NCI-H345 (cell line): ENCODE data around the gene SPON2.
A peak's percentile ranks its signal among the peaks of the same experiment; 100 is the strongest.
"Not testable (repeated sequence)": the region's sequence is repeated elsewhere in the genome, so short reads cannot be mapped to it uniquely, and the experiment has no call there.

Source experiments
- DNase-seq: peaks from one replicate; lab custom pipeline; 2025; lab: John Stamatoyannopoulos, UW

SPON2 gene

GRCh38 chr4:1151541-1151940 is 20.8 kb downstream of the SPON2 start:
- DNase-seq, result no peak

GRCh38 chr4:1150875-1151274 is 21.5 kb downstream of the SPON2 start:
- no peak for DNase-seq

DNA sequence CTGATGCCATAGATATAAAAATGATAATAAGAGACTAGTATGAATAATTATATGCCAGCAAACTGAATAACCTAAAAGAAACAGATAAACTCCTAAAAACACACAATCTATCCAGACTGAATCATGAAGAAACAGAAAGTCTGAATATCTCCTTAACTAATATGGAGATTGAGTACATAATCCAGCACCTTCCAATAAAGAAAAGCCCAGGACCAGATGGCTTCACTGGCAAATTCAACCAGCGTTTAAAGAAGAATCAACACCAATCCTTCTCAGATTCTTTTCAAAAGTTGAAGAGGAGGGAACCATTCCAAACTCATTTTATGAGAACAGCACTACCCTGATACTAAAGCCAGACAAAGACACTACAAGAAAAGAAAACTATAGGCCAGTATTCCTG is 32.5 kb downstream of the SPON2 start:
- DNase-seq, result no peak

- no peak for DNase-seq
These were observed 34.5 kb downstream of the SPON2 start for GRCh38 chr4:1137850-1138249.

- DNase-seq, result no peak
These were observed 35.2 kb downstream of the SPON2 start for GRCh38 chr4:1137063-1137776.

- DNase-seq, result no peak
These were observed 36.3 kb downstream of the SPON2 start for GRCh38 chr4:1136048-1136447.

DNA sequence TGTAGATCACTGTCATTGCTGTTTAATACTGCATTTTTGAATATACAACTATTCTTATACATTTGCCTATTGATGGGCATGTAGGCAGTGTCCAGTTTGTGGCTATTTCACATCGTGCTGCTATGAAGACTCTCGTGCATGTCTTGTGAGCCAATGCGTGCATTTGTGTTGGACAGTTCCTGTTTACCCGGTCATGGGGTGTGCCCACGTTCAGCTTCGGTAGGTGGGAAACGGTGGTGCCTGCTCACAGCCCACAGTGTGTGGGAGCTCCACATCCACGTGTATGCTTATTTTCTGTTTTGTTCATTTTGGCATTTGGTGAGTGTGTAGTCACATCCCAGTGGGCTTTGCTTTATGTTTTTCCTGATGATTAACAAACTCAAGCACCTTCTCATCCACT is 39.4 kb downstream of the SPON2 start:
- no peak for DNase-seq

- DNase-seq, result peak; percentile 46
These were observed 41.8 kb downstream of the SPON2 start for GRCh38 chr4:1130316-1131186.

- no peak for DNase-seq
These were observed 45.9 kb downstream of the SPON2 start for GRCh38 chr4:1126506-1126905.

DNA sequence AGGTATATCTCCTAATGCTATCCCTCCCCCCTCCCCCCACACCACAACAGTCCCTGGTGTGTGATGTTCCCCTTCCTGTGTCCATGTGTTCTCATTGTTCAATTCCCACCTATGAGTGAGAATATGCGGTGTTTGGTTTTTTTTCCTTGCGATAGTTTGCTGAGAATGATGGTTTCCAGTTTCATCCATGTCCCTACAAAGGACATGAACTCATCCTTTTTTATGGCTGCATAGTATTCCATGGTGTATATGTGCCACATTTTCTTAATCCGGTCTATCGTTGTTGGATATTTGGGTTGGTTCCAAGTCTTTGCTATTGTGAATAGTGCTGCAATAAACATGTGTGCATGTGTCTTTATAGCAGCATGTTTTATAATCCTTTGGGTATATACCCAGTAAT is 46.9 kb downstream of the SPON2 start:
- not testable (repeated sequence) for DNase-seq

DNA sequence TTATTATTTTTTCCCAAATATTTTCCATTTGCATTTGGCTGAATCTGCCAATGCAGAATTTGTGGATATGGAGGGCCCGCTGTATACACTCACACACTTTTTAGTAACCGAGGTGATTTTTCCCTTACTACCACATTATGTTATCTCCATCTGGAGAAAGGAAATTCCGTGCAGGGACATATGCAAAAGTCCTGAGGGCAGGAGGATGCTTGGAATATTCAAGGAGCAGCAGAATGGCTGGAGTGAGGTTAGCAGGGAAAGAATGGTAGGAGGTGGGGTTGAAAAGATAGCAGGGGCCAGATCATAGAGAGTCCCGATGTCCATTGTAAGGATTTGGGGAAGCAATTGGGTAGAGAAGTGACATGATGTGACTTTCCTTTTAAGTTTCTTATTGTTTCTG is 47.6 kb downstream of the SPON2 start:
- no peak for DNase-seq

DNA sequence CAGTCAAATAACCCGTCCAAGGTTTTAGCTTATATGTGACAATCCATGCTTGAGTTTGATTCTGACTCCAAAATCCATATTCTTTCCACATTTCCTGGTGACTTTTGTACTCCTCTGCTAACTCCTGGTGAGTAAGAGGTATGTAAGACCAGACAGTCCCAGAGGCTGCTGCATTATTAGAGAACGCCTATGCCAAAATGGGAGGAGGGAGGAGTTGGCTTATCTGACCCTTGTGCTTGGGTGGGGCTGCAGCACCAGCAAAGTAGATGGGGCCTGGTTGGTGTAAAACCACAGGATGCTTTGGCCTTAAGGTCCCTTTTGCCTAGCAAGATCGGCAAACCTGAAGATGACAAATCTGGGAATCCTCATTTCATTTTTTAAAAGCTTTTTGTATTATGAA is 49.9 kb downstream of the SPON2 start:
- DNase-seq, result no peak
